Esophagus squamous epithelium (tissue), 4 donors: ENCODE results near the gene RALGPS1.

Experiments
- POLR2A ChIP-seq, 4 donors: fragments of 450-650 bp; IDR thresholded peaks; one replicate each; pipeline ENCODE4 v1.6.1; 2017; ENCODE audit warnings: antibody characterized with exemption in 4 of 4, mild to moderate bottlenecking in 4 of 4, moderate library complexity in 3 of 4
- TF ChIP-seq, protein P1 (sequence below), 6 experiments: fragments of 450-650 bp in 4 of 6; fragments of 200-600 bp in 2 of 6; sonication (generic) in 2 of 6; IDR thresholded peaks; one replicate each; pipeline ENCODE4 v1.5.1; 2016 to 2019; ENCODE audit warnings: antibody characterized with exemption in 6 of 6, mild to moderate bottlenecking in 4 of 6, moderate library complexity in 4 of 6

DNA sequence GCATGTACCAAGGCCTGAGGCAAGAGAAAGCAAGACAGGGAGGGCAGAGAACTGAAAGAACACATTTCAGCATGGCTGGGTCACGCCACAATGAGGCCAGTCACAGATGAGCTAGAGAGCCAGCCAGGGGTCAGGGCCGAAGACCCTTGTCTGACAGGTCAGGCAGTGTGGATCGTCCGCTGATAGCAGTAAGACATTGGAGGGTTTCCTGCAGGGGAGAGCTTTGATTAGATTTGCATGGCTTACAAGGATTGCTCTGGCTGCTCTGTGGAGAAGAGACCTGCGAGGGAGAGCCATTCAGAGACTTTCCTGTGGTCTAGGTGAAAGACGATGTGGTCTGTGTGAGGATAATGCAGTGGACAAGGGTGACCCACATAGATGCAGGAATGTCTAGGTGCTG lies 93.1 kb downstream of the RALGPS1 start:
- TF ChIP-seq, protein P1, sequence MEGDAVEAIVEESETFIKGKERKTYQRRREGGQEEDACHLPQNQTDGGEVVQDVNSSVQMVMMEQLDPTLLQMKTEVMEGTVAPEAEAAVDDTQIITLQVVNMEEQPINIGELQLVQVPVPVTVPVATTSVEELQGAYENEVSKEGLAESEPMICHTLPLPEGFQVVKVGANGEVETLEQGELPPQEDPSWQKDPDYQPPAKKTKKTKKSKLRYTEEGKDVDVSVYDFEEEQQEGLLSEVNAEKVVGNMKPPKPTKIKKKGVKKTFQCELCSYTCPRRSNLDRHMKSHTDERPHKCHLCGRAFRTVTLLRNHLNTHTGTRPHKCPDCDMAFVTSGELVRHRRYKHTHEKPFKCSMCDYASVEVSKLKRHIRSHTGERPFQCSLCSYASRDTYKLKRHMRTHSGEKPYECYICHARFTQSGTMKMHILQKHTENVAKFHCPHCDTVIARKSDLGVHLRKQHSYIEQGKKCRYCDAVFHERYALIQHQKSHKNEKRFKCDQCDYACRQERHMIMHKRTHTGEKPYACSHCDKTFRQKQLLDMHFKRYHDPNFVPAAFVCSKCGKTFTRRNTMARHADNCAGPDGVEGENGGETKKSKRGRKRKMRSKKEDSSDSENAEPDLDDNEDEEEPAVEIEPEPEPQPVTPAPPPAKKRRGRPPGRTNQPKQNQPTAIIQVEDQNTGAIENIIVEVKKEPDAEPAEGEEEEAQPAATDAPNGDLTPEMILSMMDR (IDR thresholded peaks at IDR 0.05): no peak
- TF ChIP-seq POLR2A (IDR thresholded peaks at IDR 0.05): no peak
